Psoas muscle (tissue), 8 donors: ENCODE measurements around the gene PALD1. TPM values are rescaled to one million over a fixed set of nuclear protein-coding genes. Genes with fewer than 3 reads are reported as not detected.

Experiments used
- ATAC-seq, 4 donors: fragments of 200-7000 bp; cut with Tn5 transposase; one replicate each; pipeline ENCODE4 v1.9.1; 2020; ENCODE audit warnings: moderate library complexity in 3 of 4, mild to moderate bottlenecking in 2 of 4
- DNase-seq, 2 donors: peaks; one replicate each; pipeline ENCODE4 v3.0.0-alpha.2; 2020
- H3K27ac ChIP-seq: fragments of 200-600 bp; one replicate; pipeline ENCODE4 v1.8.0; 2022
- H3K27me3 ChIP-seq, 3 donors: fragments of 200-600 bp in 1 of 3; one replicate each; pipeline versions ENCODE4 v1.6.1 to v1.8.0; 2013 to 2022; ENCODE audit warnings: low read length in 2 of 3, mild to moderate bottlenecking in 2 of 3, moderate library complexity in 1 of 3; ENCODE audit not compliant: insufficient read depth in 3 of 3
- H3K36me3 ChIP-seq, 2 donors: fragments of 200-600 bp in 1 of 2; one replicate each; pipeline versions ENCODE4 v1.6.1 to v1.8.0; 2013 to 2022; ENCODE audit warnings: low read depth in 1 of 2, mild to moderate bottlenecking in 1 of 2, moderate library complexity in 1 of 2; ENCODE audit not compliant: insufficient read depth in 1 of 2
- H3K4me1 ChIP-seq: fragments of 200-600 bp; one replicate; pipeline ENCODE4 v1.8.0; 2022
- H3K4me3 ChIP-seq: fragments of 200-600 bp; one replicate; pipeline ENCODE4 v1.8.0; 2022; ENCODE audit warnings: mild to moderate bottlenecking
- H3K9me3 ChIP-seq: fragments of 200-600 bp; one replicate; pipeline ENCODE4 v1.8.0; 2022
- CTCF ChIP-seq: fragments of 200-600 bp; IDR thresholded peaks from one replicate; pipeline ENCODE4 v1.8.0; 2022; ENCODE audit warnings: antibody characterized with exemption
- WGBS, 3 donors: extraction: QIAGEN DNeasy Blood & Tissue Kit; methylation state at CpG; one replicate each; pipeline versions ENCODE4 v1.1.6 to v1.1.7; 2013; 5-methylcytosine and 5-hydroxymethylcytosine counted together
- intact Hi-C, 2 donors: fragments of 100-400 bp; cut with DNase I; formaldehyde crosslinking; loops; one replicate each; pipeline versions ENCODE4 v1.11.0 to v1.14.2; 2022
- polyA plus RNA-seq, 3 donors: library from polyadenylated mRNA; stranded (reverse); fragments of 200-250 nt; gene quantifications; one replicate each; pipeline ENCODE4 v1.2.3, GENCODE V29; 2013
- total RNA-seq, 4 donors: library from RNA; stranded (reverse); fragmentation: NEBNext Ultra II Directional in 2 of 4; extraction: Animal tissue kit (Norgen Biotek cat#: 25700) in 2 of 4; gene quantifications; one replicate each; pipeline versions ENCODE4 v1.2.1 to v1.2.4, GENCODE V29; 2021 to 2023
- donor health status: healthy with polysubstance abuse.
- donor health status: DM: no; HTN: no; CAD: no; lungs with moderate emphysema.
- donor health status: Bipolar disorder and iron deficiency.
- donor health status: healthy.
- donor health status: DM: yes; HTN: yes; CAD: no.
- donor health status: DM: no; HTN: no; CAD: no.
- donor health status: DM: no; HTN: no; CAD: no.
- donor health status: DM: yes; HTN: yes; CAD: no.

Gene PALD1
- total and polyA plus RNA-seq, 7 donors, result 1.0 to 4.0 (median 2.8) TPM

- H3K4me1 ChIP-seq, result no peaks in the 10 kb centered on the region
- no peaks in the 10 kb centered on the region for H3K9me3 ChIP-seq
- no peak for ATAC-seq
- WGBS, 3 donors, result 73 to 85% (median 80%) methylated on average over 4 of the region's 4 CpGs
- H3K4me3 ChIP-seq, result no peak overlapping the region
- H3K36me3 ChIP-seq, result no peaks in the 10 kb centered on the region
- no peak for DNase-seq
- no peak overlapping the region for H3K27ac ChIP-seq
- intact Hi-C loops, result no loop called here
- H3K27me3 ChIP-seq, result peaks cover 0 to 1% (median 0%) of the 10 kb centered on the region in 3 donors
- no peak for TF ChIP-seq CTCF
These were observed 45.0 kb downstream of the PALD1 start for GRCh38 chr10:70523549-70523948.

- WGBS, 3 donors, result 66 to 79% (median 77%) methylated on average over 4 of the region's 4 CpGs
- Histone ChIP-seq H3K27me3 (no peaks in the 10 kb centered on the region), H3K4me3 (no peak overlapping the region), H3K27ac (no peak overlapping the region), H3K36me3 (no peaks in the 10 kb centered on the region), H3K9me3 (no peaks in the 10 kb centered on the region), H3K4me1 (no peaks in the 10 kb centered on the region)
- TF ChIP-seq CTCF, result no peak
- ATAC-seq, result peak in 1 of 4 donors; percentile 48
- intact Hi-C loops, result no loop called here
- DNase-seq, result no peak
These were observed 49.7 kb downstream of the PALD1 start for GRCh38 chr10:70528314-70528713.

- no peak overlapping the region for H3K4me3 ChIP-seq
- intact Hi-C loops, result no loop called here
- H3K36me3 ChIP-seq, result peaks cover 0 to 2% of the 10 kb centered on the region in 2 donors
- no peak overlapping the region for H3K27ac ChIP-seq
- TF ChIP-seq CTCF, result no peak
- no peaks in the 10 kb centered on the region for H3K27me3 ChIP-seq
- no peaks in the 10 kb centered on the region for H3K9me3 ChIP-seq
- WGBS, 3 donors, result 68 to 87% (median 75%) methylated on average over 10 of the region's 10 CpGs
- peak; percentile 54 to 89 (median 68) for ATAC-seq
- no peaks in the 10 kb centered on the region for H3K4me1 ChIP-seq
- DNase-seq, result no peak
These were observed 50.3 kb downstream of the PALD1 start for GRCh38 chr10:70528741-70529362.

- no peak overlapping the region for H3K4me3 ChIP-seq
- H3K36me3 ChIP-seq, result peaks cover 0 to 5% of the 10 kb centered on the region in 2 donors
- intact Hi-C loops, result no loop called here
- ATAC-seq, result no peak
- no peaks in the 10 kb centered on the region for H3K4me1 ChIP-seq
- 82 to 95% (median 87%) methylated on average over 8 of the region's 8 CpGs for WGBS, 3 donors
- no peak for TF ChIP-seq CTCF
- no peak for DNase-seq
- no peaks in the 10 kb centered on the region for H3K27me3 ChIP-seq
- no peak overlapping the region for H3K27ac ChIP-seq
- H3K9me3 ChIP-seq, result no peaks in the 10 kb centered on the region
These were observed 51.3 kb downstream of the PALD1 start for GRCh38 chr10:70529848-70530247.

GRCh38 chr10:70530315-70530714, 51.7 kb downstream of the PALD1 start:
- TF ChIP-seq CTCF, result no peak
- no peaks in the 10 kb centered on the region for H3K9me3 ChIP-seq
- H3K27me3 ChIP-seq, result no peaks in the 10 kb centered on the region
- intact Hi-C loops, result no loop called here
- no peak for ATAC-seq
- no peak overlapping the region for H3K27ac ChIP-seq
- no peak for DNase-seq
- H3K4me3 ChIP-seq, result no peak overlapping the region
- peaks cover 0 to 5% of the 10 kb centered on the region in 2 donors for H3K36me3 ChIP-seq
- H3K4me1 ChIP-seq, result no peaks in the 10 kb centered on the region
- 86 to 97% (median 96%) methylated on average over 6 of the region's 6 CpGs for WGBS, 3 donors
